Raji (cell line): ENCODE data around the gene LMNA.

ENCODE experiments used
- POLR2A ChIP-seq: IDR thresholded peaks from 2 replicates; pipeline ENCODE4 v1.6.1; 2011; ENCODE audit warnings: low read depth, low read length, control low read depth; ENCODE audit not compliant: insufficient read depth

Gene LMNA

DNA sequence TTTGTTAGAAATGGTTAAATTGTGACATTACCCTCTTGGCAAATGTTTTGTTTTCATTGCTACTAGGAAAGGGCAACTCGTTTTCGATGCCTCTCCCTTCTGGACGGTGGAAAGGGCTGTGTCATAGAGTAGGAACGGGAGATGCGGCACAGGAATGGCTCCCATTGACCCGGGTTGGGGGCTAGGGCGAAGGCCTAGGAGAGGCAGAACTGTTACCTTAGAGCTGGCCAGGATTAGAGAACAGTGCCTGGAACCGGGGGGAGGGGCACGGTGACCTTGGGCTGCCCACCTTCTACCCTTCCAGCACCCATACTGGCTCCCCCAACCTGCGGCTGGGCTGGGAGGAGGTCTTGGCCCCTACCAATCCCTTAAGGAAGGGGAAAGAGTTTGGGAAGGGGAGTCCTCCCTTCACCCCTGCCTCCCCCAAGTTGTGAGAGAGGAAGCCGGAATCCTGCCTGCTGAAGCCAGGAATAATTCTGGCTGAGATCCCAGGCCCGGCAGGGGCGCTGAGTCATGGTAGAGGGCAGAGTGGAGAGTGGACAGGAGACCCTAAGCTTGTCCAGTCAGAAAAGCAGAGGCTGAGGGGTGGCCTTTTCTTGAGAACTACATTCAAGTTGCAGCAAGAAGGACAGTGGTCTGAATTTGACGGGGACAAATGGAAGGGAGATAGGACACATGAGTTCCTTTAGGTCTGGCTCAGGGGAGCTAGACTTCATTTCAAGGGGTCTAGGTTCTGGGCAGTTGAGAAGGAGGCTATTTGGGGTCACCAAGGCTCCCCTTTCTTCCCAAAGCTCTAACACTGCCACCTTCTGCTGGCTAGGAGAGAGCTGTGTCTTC, 8.2 kb downstream of the LMNA start:
- TF ChIP-seq POLR2A = no peak

GRCh38 chr1:156123356-156124196, 9.1 kb downstream of the LMNA start:
- TF ChIP-seq POLR2A = no peak

DNA sequence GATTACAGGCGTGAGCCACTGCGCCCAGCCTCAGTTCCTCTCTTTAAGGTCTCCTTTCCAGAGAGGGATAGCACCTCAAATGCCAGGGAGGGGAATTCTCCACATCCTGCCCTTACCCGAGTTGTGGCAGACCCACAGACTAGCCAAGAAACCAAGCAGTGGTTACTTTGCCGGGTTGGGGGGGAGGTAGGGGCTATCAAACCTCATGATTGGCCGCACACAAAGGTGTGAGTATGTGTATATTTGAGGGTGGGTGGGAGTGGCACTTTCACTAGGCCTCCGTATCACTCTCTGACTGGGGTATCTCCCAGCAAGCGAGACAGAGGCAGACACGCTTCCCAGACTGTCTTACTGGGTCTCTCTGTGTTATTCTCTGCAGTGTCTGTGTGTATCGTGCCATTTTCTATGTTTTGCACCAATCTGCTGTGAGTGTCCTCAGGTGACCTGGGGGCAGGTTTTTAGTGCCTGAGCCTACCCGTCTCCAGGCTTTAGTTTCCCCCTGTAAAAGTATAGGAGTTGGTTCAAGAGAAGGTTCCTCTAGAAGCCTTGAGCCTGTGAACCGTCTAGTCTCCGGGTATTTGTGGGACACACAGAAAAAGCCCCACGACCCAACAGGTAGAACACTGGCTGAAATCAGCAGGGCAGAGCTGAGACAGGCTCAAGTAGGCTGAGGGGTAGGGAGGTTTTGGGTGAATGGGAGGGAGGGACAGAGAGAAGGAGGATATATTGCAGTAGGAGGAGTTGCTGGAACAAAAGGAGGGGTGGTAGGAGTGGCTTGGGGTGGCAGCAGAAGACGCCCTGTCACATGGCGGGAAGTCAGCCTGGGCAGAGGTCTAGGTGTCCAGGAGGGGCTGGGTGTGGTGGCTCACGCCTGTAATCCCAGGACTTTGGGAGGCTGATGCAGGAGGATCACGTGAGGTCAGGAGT, 10.3 kb downstream of the LMNA start:
- TF ChIP-seq POLR2A = no peak

DNA sequence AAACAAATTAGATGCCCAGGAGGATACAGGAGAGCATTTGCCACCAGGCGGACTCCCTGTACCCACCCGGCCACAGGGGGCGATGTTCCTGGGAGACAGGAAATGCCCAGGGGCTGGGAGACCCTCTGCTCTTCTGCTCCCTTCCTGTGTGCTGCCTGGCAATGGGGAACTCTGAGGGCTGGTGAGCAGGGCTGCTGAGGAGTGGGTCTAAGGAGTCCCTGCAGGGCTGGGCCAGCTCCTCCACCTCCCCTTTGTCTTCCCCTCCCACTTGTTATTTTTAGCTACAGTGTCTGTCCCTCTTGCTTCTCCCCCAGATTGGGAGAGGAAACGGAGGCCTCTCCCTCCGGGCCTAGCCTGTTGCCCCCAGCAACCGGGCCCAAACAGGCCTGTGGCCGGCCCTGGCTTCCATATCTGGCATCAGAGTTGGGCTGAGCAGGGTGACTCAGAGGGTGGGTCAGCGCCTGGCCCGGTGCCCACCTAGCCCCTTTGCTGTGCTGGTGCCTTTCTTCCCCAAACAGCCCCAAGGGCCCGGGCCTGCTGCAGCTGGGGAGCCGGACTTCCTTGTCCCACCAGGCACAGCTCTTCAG, 11.6 kb downstream of the LMNA start:
- peak; percentile 48; the same call in 1 of the 2 replicates for TF ChIP-seq POLR2A

GRCh38 chr1:156126630-156127534, 12.4 kb downstream of the LMNA start:
- TF ChIP-seq POLR2A = no peak

GRCh38 chr1:156128308-156128653, 13.8 kb downstream of the LMNA start:
- no peak for TF ChIP-seq POLR2A

- no peak for TF ChIP-seq POLR2A
Measured at GRCh38 chr1:156128654-156129597, 14.4 kb downstream of the LMNA start.

GRCh38 chr1:156129687-156130577, 15.4 kb downstream of the LMNA start:
- no peak for TF ChIP-seq POLR2A

- no peak for TF ChIP-seq POLR2A
Measured at GRCh38 chr1:156130578-156130942, 16.0 kb downstream of the LMNA start.

DNA sequence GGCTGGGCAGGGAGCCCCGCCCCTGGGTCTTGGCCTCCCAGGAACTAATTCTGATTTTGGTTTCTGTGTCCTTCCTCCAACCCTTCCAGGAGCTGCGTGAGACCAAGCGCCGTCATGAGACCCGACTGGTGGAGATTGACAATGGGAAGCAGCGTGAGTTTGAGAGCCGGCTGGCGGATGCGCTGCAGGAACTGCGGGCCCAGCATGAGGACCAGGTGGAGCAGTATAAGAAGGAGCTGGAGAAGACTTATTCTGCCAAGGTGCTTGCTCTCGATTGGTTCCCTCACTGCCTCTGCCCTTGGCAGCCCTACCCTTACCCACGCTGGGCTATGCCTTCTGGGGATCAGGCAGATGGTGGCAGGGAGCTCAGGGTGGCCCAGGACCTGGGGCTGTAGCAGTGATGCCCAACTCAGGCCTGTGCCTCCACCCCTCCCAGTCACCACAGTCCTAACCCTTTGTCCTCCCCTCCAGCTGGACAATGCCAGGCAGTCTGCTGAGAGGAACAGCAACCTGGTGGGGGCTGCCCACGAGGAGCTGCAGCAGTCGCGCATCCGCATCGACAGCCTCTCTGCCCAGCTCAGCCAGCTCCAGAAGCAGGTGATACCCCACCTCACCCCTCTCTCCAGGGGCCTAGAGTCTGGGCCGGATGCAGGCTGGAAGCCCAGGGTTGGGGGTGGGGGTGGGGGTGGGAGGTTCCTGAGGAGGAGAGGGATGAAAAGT, 20.4 kb downstream of the LMNA start:
- no peak for TF ChIP-seq POLR2A
